Activated CD4-positive, CD25-positive, alpha-beta regulatory T cell (primary cell): Measurements from ENCODE around the gene SLC2A8.

Source experiments
- DNase-seq, 4 experiments: peaks; one replicate each; lab custom pipeline; 2025; lab: John Stamatoyannopoulos, UW

The SLC2A8 gene

DNA sequence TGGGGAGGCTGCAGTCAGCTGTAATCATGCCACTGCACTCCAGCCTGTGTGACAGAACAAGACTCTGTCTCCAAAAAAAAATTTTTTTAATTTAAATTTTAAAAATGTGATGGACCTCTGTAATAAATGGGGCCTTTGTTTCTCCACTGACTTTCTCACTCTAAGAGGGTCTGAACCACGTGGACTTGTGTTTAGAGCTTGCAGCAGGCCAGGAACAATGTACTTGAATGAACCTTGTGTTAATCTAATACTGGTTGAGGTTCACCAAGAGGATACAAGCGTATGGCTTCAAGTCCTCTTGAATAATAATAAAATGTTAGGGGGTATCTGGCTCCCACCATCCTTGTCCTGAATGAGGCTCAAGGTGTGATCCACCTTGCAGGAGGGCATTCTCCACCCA is 14.4 kb upstream of the SLC2A8 start:
- no peak for DNase-seq

DNA sequence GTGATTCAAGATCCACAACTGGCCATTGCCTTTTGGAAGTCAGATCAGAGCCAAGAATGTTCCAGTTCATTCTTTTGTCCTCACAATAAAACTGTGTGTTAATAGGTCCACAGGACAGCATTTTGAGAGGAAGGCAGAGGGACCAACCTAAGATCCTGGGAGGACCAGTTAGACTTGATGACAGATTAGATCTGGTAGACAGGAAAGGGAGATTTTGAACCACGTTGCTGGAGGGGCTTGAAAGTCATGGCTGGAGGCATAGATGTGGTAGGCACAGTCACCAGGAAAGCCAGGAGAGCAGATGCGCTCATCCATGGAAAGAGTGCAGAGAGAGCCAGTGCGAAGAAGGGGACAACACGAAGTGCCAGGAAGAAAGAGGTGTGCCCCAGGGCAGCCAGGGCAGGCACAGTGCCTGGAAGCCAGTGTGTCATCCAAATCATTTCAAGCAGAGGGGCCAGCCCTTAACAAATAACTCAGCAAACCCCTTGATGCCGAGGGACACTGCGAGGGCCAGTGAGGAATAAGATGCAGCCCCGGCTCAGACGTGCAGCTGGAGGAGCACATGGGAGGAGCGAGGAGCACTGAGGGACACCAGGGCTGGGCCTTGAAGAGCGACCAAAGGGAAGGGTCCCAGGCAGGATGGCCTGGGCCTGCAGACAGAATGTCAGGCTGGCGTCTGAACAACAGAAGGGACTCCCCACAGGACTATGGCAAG is 12.8 kb upstream of the SLC2A8 start:
- no peak for DNase-seq

DNA sequence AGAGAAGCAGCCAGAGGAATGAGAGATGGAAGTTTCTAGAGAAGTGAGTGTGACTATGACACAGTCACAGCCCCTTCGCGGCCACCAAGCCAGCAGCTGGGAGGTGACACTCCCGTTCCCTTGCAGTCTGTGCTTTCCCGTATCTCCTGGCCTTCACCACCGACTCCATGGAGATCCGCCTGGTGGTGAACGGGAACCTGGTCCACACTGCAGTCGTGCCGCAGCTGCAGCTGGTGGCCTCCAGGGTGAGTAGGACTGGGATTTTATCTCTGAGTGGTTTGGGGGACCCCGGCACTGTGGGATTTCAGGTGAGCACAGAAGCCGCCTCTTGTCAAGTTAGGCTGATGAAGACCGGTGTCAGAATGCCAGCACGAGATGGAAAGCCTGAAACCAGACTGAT is 12.1 kb upstream of the SLC2A8 start:
- no peak for DNase-seq

DNA sequence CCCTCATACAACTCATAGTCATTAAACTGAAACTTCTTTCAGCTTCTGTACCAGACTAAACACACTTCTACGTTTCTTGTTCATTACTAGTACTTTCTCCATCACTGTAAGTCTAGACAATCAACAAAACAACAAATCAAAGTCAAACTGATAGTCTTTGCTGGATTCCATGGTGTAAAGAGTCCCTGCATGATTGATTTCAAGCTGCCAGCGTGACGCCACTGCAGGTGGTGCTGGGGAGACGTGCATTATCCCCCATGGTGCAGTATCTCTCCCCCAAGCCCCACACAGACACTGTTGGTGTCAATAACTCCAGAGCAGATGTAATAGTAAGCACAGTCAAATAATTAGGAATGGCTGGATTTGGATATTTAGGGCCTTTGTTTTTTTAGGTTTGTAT is 10.7 kb upstream of the SLC2A8 start:
- DNase-seq: no peak

DNA sequence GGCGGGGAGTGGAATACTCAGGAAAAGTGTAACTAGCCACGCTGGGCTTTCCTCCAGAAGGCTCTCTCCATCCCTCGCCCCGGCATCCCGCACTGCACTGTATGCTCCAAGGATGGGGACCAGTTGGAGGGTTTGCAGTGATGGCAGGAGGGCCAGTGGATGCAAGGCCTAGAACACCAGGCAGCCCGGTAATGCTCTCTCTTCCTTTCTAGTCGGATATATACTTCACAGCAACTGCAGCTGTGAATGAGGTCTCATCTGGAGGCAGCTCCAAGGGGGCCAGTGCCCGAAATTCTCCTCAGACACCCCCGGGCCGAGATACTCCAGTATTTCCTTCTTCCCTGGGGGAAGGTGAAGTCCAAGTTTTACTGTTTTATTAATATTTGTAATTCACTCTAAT is 10.0 kb upstream of the SLC2A8 start:
- no peak for DNase-seq

GRCh38 chr9:127388037-127388855 is 8.7 kb upstream of the SLC2A8 start:
- peak; percentile 28 to 49 (median 34) for DNase-seq

DNA sequence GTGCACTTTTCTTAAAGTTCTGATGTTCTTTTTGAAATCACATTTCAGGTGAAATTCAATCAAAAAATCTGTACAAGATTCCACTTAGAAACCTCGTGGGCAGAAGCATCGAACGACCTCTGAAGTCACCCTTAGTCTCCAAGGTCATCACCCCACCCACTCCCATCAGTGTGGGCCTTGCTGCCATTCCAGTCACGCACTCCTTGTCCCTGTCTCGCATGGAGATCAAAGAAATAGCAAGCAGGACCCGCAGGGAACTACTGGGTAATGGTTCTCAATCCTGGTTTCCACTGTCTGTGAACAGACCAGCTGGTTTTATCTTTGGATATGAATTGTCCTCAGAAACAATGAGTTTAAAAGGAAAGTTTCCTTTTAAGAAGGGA is 8.1 kb upstream of the SLC2A8 start:
- no peak for DNase-seq

DNA sequence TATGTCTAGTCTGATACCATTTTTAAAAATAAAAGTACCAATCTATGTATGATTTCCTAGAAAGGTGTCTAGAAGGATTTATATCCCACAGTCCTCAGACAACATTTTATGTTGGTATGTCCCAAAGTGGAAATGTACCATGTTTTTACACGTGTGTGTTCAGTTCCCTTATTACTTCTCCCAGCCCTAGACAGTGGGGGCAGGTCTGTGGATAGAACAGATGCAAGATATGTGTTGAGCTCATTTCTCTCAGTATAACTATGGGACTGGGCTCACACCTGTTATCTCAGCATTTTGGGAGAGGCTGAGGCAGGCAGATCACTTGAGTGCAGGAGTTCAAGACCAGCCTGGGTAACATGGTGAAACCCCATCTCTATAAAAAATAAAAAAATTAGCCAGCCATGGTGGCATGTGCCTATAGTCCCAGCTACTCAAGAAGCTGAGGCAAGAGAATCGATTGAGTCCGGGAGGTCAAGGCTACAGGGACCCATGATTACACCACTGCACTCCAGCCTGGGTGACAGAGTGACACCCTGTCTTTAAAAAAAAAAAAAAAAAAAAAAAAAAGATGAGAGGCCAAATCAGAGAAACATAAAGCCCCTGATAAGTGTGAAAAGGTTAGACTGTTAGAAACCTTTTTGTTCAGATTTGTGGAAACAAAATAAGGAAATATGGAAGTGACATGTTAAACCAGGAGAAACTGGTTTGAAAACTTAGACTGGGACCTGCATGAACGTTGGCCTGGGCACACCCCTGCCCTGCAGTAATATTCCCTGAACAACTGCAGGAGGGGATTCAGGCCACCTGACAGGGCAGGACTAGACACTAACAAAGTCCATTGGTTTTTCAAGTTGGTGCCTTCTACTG is 7.4 kb upstream of the SLC2A8 start:
- no peak for DNase-seq

DNA sequence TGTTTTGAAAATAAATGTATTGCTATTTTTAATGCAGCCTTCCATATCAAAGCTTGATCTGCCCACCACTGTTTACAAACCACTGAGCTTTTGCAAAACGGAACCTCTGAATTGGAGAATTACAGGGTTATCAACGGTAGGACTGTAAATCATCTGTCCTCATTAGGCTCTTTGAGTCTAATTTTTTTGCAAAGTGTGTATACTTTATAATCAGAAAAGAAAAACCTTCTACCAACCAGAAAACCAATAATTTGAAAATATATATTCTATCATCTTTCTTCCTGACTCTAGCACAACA is 6.8 kb upstream of the SLC2A8 start:
- DNase-seq: no peak

GRCh38 chr9:127390563-127390962 is 6.4 kb upstream of the SLC2A8 start:
- DNase-seq: no peak

GRCh38 chr9:127392166-127392565 is 4.8 kb upstream of the SLC2A8 start:
- no peak for DNase-seq

DNA sequence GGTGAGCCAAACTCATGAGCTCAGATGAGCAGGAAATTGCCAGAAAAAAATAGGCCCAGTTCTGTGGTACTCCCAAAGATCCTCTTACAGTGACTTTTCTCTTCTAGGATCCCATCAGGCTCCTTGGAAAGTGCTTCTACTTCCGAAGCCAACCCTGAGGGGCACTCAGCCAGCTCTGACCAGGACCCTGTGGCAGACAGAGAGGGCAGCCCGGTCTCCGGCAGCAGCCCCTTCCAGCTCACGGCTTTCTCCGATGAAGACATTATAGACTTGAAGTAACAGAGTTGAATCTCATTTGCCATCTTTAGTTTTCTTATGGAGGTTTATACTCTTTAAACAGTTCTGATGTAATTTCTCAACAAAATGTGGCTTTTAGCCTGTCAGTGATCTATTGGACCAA is 4.0 kb upstream of the SLC2A8 start:
- DNase-seq: no peak

GRCh38 chr9:127393645-127394044 is 3.3 kb upstream of the SLC2A8 start:
- no peak for DNase-seq

- no peak for DNase-seq
Observed at GRCh38 chr9:127395497-127396252, 1.3 kb upstream of the SLC2A8 start.

DNA sequence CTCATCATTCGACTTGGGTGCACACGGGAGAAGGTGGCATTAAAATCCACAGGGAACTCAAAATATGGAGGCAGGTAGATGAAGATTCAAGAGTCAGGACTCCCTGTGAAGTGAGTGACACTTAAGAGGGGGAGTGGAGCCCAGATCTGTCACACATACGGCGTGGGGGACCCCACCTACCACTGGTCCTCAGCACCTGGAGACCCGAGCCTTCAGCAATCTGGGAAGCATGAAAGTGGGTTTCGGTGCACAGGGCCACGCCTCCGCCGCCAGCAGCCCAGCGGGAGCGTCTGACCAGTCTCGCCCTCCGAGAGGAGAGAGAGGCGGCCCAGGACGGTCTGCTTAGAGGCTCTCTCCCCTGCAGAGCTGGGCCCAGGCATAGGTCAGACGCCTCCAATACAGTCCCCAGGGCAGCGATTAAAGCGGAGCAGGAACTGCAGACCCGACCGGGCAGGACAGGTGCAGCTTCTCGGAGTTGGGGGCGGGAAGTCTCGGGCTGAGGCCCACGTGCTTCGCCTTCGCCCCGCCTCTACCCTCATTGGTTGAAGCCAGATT is 639 bp upstream of the SLC2A8 start:
- no peak for DNase-seq

GRCh38 chr9:127397646-127398274 is 791 bp downstream of the SLC2A8 start:
- no peak for DNase-seq

- DNase-seq: no peak
Observed at GRCh38 chr9:127398275-127398647, 1.3 kb downstream of the SLC2A8 start.

- DNase-seq: no peak
Observed at GRCh38 chr9:127398715-127399400, 1.9 kb downstream of the SLC2A8 start.

DNA sequence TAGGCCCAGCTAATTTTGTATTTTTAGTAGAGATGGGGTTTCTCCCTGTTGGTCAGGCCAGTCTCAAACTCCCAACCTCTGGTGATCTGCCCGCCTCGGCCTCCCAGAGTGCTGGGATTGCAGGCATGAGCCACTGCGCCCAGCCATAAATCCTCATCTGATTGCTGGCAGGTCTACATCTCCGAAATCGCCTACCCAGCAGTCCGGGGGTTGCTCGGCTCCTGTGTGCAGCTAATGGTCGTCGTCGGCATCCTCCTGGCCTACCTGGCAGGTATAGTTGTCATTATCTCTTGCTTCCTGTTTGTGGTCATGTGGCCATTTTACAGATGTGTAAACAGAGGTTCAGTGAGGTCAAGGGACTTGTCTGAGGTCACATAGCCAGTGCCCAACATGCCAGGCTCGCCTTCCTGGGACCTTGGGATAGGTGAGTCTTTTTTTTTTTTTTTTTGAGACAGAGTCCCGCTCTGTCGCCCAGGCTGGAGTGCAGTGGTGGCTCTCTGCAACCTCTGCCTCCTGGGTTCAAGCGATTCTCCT is 2.8 kb downstream of the SLC2A8 start:
- no peak for DNase-seq

DNA sequence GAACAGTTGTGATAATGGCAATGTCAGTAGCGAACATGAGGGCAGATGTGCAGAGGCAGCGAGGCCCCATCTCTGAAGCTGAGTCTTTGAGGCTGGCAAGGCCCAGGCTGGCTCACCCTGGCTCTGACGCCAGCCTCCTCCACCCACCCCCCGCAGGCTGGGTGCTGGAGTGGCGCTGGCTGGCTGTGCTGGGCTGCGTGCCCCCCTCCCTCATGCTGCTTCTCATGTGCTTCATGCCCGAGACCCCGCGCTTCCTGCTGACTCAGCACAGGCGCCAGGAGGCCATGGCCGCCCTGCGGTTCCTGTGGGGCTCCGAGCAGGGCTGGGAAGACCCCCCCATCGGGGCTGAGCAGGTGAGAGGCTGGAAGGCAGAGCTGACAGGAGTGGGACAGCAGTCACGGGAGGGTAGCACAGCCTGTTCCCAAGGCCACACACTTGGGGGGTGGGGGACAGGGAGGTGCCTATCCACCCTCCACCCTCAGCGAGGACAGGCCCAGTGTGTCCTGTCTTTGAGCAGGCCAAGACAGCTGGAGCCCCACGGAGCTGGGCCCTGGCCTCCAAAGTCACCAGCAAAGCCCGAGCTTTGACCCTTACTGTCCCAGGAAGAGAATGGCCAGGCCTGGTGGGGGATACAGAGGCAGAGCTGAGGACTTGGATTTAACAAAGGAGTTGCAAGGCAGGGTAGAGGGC is 5.6 kb downstream of the SLC2A8 start:
- DNase-seq: no peak
